Measurements from ENCODE around the gene TCEAL1. TPM values are rescaled to one million over a fixed set of nuclear protein-coding genes. Genes with fewer than 3 reads are reported as not detected.

Gene TCEAL1, protein sequence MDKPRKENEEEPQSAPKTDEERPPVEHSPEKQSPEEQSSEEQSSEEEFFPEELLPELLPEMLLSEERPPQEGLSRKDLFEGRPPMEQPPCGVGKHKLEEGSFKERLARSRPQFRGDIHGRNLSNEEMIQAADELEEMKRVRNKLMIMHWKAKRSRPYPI
- polyA plus RNA-seq (2012; rRNA removed), result 22.1 and 27.9 TPM in 2 replicates
- polyA plus RNA-seq (2012; cell fraction: cytosol; rRNA removed), result 29.4 and 33.1 TPM in 2 replicates
- polyA plus RNA-seq (2012; cell fraction: nucleus; rRNA removed), result 34.1 and 41.4 TPM in 2 replicates

GRCh38 chrX:103628386-103629317, at the start of gene TCEAL1:
TCEAL1 (plus strand) TSS chrX:103628975; CDS start chrX:103629917, 942 bp downstream.
- Histone ChIP-seq H3K9ac (peak within 1 kb of the TSS; percentile 79), H2AFZ (ENCODE audit: low read depth) (peak within 1 kb of the TSS; percentile 60), H3K9me3 (no peaks in the 10 kb centered on the region), H3K4me1 (ENCODE audit: control insufficient read depth in 1 of 2, insufficient read depth in 2 of 2, low read depth in 1 of 2, low read length in 1 of 2) (peaks cover 3 to 6% of the 10 kb centered on the region in 2 experiments; a peak in 3 of 4 replicates), H3K36me3 (replicated peaks in 1 of 2; ENCODE audit: control insufficient read depth in 1 of 2, insufficient read depth in 2 of 2, low read length in 1 of 2) (no peaks in the 10 kb centered on the region), H4K20me1 (ENCODE audit: insufficient read depth) (no peaks in the 10 kb centered on the region), H3K27ac (ENCODE audit: low read depth in 2 of 2, low read length in 1 of 2) (peak within 1 kb of the TSS; percentile 86 to 92), H3K27me3 (ENCODE audit: insufficient read depth) (no peaks in the 10 kb centered on the region; the same call in 1 of the 2 replicates), H3K79me2 (ENCODE audit: insufficient read depth) (peaks cover 6% of the 10 kb centered on the region; the same call in 1 of the 2 replicates), H3K9me2 (no peaks in the 10 kb centered on the region), H3K4me2 (peak within 1 kb of the TSS; percentile 82), H3F3A (replicated peaks; ENCODE audit: insufficient read depth) (peaks cover 14% of the 10 kb centered on the region), H3K4me3 (ENCODE audit: low read depth in 2 of 2, low read length in 1 of 2) (peak within 1 kb of the TSS; percentile 62 to 67)
- ChIA-PET CTCF (interaction anchor here (1.1 to 1.8 kb wide), 5 partner anchors 10 to 110 kb away, joined by 3 to 7 read pairs (median 3); partner anchors contain the start of gene TCEAL3), POLR2A (interaction anchor here (0.8 kb wide), 1 partner anchor 44 kb away, joined by 3 read pairs; no protein-coding TSS in a partner anchor)
- DNase-seq, result peak; percentile 52
- no peak for TF ChIP-seq TCF12 (IDR thresholded peaks at IDR 0.05)
- TF ChIP-seq REST (IDR thresholded peaks at IDR 0.05; ENCODE audit: low read depth, low read length), result no peak
- no peak for TF ChIP-seq JUND (IDR thresholded peaks at IDR 0.05)
- TF ChIP-seq MXI1 (IDR thresholded peaks at IDR 0.05; ENCODE audit: low read depth, low read length), result peak; percentile 55
- TF ChIP-seq FOSL2 (IDR thresholded peaks at IDR 0.05; ENCODE audit: borderline replicate concordance, low read depth), result no peak
- TF ChIP-seq SMC3 (IDR thresholded peaks at IDR 0.05; ENCODE audit: low read depth, low read length), result no peak
- TF ChIP-seq POLR2AphosphoS5 (IDR thresholded peaks at IDR 0.05; ENCODE audit: low read depth, low read length), result no peak
- peak; percentile 66 for TF ChIP-seq USF2 (IDR thresholded peaks at IDR 0.05; ENCODE audit: borderline replicate concordance, low read depth, low read length)
- no peak for TF ChIP-seq YY1 (IDR thresholded peaks at IDR 0.05; ENCODE audit: low read depth)
- TF ChIP-seq MAX (IDR thresholded peaks at IDR 0.05; ENCODE audit: low read depth), result no peak
- no peak for TF ChIP-seq NRF1 (IDR thresholded peaks at IDR 0.05; ENCODE audit: low read depth, low read length)
- TF ChIP-seq RXRA (IDR thresholded peaks at IDR 0.05; ENCODE audit: borderline replicate concordance, low read depth), result no peak
- TF ChIP-seq RAD21 (IDR thresholded peaks at IDR 0.05; ENCODE audit: low read length), result no peak
- peak; percentile 91 for TF ChIP-seq USF1 (IDR thresholded peaks at IDR 0.05; ENCODE audit: borderline replicate concordance, low read depth)
- no peak for TF ChIP-seq EZH2phosphoT487 (IDR thresholded peaks at IDR 0.05; ENCODE audit: borderline replicate concordance, low read depth)
- TF ChIP-seq IRF3 (IDR thresholded peaks at IDR 0.05; ENCODE audit: low read depth, low read length), result no peak
- no peak for TF ChIP-seq NFIC (IDR thresholded peaks at IDR 0.05; ENCODE audit: borderline replicate concordance)
- 4% methylated on average over 27 of the region's 32 CpGs for WGBS (ENCODE audit: low lambda C conversion rate)
